Limb (tissue), 2 donors: ENCODE data around the gene NXNL2.

ENCODE experiments used
- DNase-seq, 2 donors: peaks; one replicate each; pipeline ENCODE4 v3.0.0-alpha.2; 2016; ENCODE audit errors: extremely low spot score in 2 of 2

Gene NXNL2

GRCh38 chr9:88578121-88579049 is 43.4 kb downstream of the NXNL2 start:
- DNase-seq = peak; percentile 65 to 86

GRCh38 chr9:88579050-88579715 is 44.2 kb downstream of the NXNL2 start:
- DNase-seq = no peak

GRCh38 chr9:88580961-88581360 is 46.0 kb downstream of the NXNL2 start:
- DNase-seq = no peak

GRCh38 chr9:88583901-88584596 is 49.1 kb downstream of the NXNL2 start:
- no peak for DNase-seq

- DNase-seq = no peak
Observed at GRCh38 chr9:88585426-88585825, 50.4 kb downstream of the NXNL2 start.

- DNase-seq = no peak
Observed at GRCh38 chr9:88586452-88586851, 51.5 kb downstream of the NXNL2 start.

GRCh38 chr9:88587182-88587581 is 52.2 kb downstream of the NXNL2 start:
- no peak for DNase-seq

GRCh38 chr9:88587885-88588649 is 53.1 kb downstream of the NXNL2 start:
- no peak for DNase-seq

- no peak for DNase-seq
Observed at GRCh38 chr9:88589656-88590055, 54.7 kb downstream of the NXNL2 start.

GRCh38 chr9:88590558-88591146 is 55.7 kb downstream of the NXNL2 start:
- no peak for DNase-seq

- peak; percentile 65 to 77 for DNase-seq
Observed at GRCh38 chr9:88593537-88594185, 58.7 kb downstream of the NXNL2 start.
